ENCODE results near the gene NIPA2.

GRCh38 chr15:22874966-22875365 is 36.5 kb downstream of the NIPA2 start:
- TF ChIP-seq, protein P1, sequence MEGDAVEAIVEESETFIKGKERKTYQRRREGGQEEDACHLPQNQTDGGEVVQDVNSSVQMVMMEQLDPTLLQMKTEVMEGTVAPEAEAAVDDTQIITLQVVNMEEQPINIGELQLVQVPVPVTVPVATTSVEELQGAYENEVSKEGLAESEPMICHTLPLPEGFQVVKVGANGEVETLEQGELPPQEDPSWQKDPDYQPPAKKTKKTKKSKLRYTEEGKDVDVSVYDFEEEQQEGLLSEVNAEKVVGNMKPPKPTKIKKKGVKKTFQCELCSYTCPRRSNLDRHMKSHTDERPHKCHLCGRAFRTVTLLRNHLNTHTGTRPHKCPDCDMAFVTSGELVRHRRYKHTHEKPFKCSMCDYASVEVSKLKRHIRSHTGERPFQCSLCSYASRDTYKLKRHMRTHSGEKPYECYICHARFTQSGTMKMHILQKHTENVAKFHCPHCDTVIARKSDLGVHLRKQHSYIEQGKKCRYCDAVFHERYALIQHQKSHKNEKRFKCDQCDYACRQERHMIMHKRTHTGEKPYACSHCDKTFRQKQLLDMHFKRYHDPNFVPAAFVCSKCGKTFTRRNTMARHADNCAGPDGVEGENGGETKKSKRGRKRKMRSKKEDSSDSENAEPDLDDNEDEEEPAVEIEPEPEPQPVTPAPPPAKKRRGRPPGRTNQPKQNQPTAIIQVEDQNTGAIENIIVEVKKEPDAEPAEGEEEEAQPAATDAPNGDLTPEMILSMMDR (IDR thresholded peaks at IDR 0.05) = no peak
- no peak for TF ChIP-seq POLR2A (IDR thresholded peaks at IDR 0.05)

Data from uterus (tissue), 2 donors.